ENCODE results near the gene WEE1. TPM values are rescaled to one million over a fixed set of nuclear protein-coding genes. Genes with fewer than 3 reads are reported as not detected.
"Not testable (repeated sequence)": the region's sequence is repeated elsewhere in the genome, so short reads cannot be mapped to it uniquely, and the experiment has no call there.

Gene WEE1
- total RNA-seq, 1 donor from 2014 or later: 65.3 TPM

- DNase-seq (ENCODE audit: low spot score): no peak
These were observed 23.5 kb downstream of the WEE1 start for GRCh38 chr11:9596926-9597464.

- no peak for DNase-seq (ENCODE audit: low spot score)
These were observed 26.7 kb downstream of the WEE1 start for GRCh38 chr11:9600166-9600565.

GRCh38 chr11:9600644-9601036 is 27.2 kb downstream of the WEE1 start:
- DNase-seq (ENCODE audit: low spot score): no peak

- DNase-seq (ENCODE audit: low spot score): no peak
These were observed 27.8 kb downstream of the WEE1 start for GRCh38 chr11:9601037-9601875.

- no peak for DNase-seq (ENCODE audit: low spot score)
These were observed 28.4 kb downstream of the WEE1 start for GRCh38 chr11:9601876-9602199.

- DNase-seq (ENCODE audit: low spot score): not testable (repeated sequence)
These were observed 29.7 kb downstream of the WEE1 start for GRCh38 chr11:9603214-9603613.

- no peak for DNase-seq (ENCODE audit: low spot score)
These were observed 30.7 kb downstream of the WEE1 start for GRCh38 chr11:9604134-9604533.

GRCh38 chr11:9605742-9606141 is 32.3 kb downstream of the WEE1 start:
- no peak for DNase-seq (ENCODE audit: low spot score)

- no peak for DNase-seq (ENCODE audit: low spot score)
These were observed 33.5 kb downstream of the WEE1 start for GRCh38 chr11:9606809-9607510.

- DNase-seq (ENCODE audit: low spot score): no peak
These were observed 34.0 kb downstream of the WEE1 start for GRCh38 chr11:9607511-9607899.

GRCh38 chr11:9609002-9609759 is 35.7 kb downstream of the WEE1 start:
- DNase-seq (ENCODE audit: low spot score): no peak

- DNase-seq (ENCODE audit: low spot score): no peak
These were observed 36.4 kb downstream of the WEE1 start for GRCh38 chr11:9609841-9610240.

GRCh38 chr11:9613118-9613829 is 39.8 kb downstream of the WEE1 start:
- peak; percentile 95 for DNase-seq (ENCODE audit: low spot score)

GRCh38 chr11:9613830-9614762 is 40.6 kb downstream of the WEE1 start:
- DNase-seq (ENCODE audit: low spot score): peak; percentile 90

- DNase-seq (ENCODE audit: low spot score): no peak
These were observed 41.6 kb downstream of the WEE1 start for GRCh38 chr11:9615031-9615451.

- DNase-seq (ENCODE audit: low spot score): no peak
These were observed 42.7 kb downstream of the WEE1 start for GRCh38 chr11:9616042-9616675.

- DNase-seq (ENCODE audit: low spot score): no peak
These were observed 43.4 kb downstream of the WEE1 start for GRCh38 chr11:9616858-9617257.

- no peak for DNase-seq (ENCODE audit: low spot score)
These were observed 44.5 kb downstream of the WEE1 start for GRCh38 chr11:9617940-9618339.

- DNase-seq (ENCODE audit: low spot score): no peak
These were observed 45.5 kb downstream of the WEE1 start for GRCh38 chr11:9619004-9619403.

GRCh38 chr11:9619971-9620370 is 46.5 kb downstream of the WEE1 start:
- DNase-seq (ENCODE audit: low spot score): no peak

Measured in ureter (tissue), 1 donor.